HepG2 (cell line): Measurements from ENCODE around the gene ARHGDIG. TPM values are rescaled to one million over a fixed set of nuclear protein-coding genes. Genes with fewer than 3 reads are reported as not detected.

ENCODE experiments used
- ASH2L ChIP-seq: fragments of 300-600, 200-600 bp; sonication (generic); IDR thresholded peaks from 2 replicates; pipeline ENCODE4 v1.7.0; 2017; ENCODE audit warnings: low read depth, mild to moderate bottlenecking, moderate library complexity, mixed read lengths, low read length; ENCODE audit not compliant: insufficient read length
- CREB1 ChIP-seq, 2 experiments: fragments of 450-650 bp in 1 of 2; IDR thresholded peaks; 2 replicates each; pipeline ENCODE4 v1.6.1; 2016 to 2017; ENCODE audit warnings: control low read depth in 1 of 2, mild to moderate bottlenecking in 1 of 2, missing compliant biosample characterization in 1 of 2, missing genetic modification characterization in 1 of 2
- ELF1 ChIP-seq: sonication (generic); formaldehyde crosslinking; IDR thresholded peaks from 2 replicates; pipeline ENCODE4 v1.4.0; 2020; ENCODE audit warnings: missing genetic modification reagents
- GABPA ChIP-seq, 2 experiments: IDR thresholded peaks; 2 replicates each; pipeline ENCODE4 v1.6.1; 2011 to 2016; ENCODE audit warnings: low read depth in 2 of 2, low read length in 1 of 2, missing biosample characterization in 1 of 2, missing genetic modification characterization in 1 of 2
- HES4 ChIP-seq: sonication (generic); formaldehyde crosslinking; IDR thresholded peaks from 2 replicates; pipeline ENCODE4 v1.9.0; 2021; ENCODE audit warnings: mild to moderate bottlenecking, missing genetic modification reagents, borderline replicate concordance
- HIVEP1 ChIP-seq: sonication (generic); formaldehyde crosslinking; IDR thresholded peaks from 2 replicates; pipeline ENCODE4 v1.4.0; 2020; ENCODE audit warnings: mild to moderate bottlenecking, missing genetic modification reagents
- KAT7 ChIP-seq: IDR thresholded peaks from 2 replicates; pipeline ENCODE4 v1.6.1; 2018; ENCODE audit warnings: borderline replicate concordance, missing compliant biosample characterization
- PCBP2 ChIP-seq: fragments of 200-400 bp; formaldehyde crosslinking; optimal IDR thresholded peaks from 2 replicates; pipeline ENCODE3; 2018; ENCODE audit warnings: low read length, low read depth; ENCODE audit not compliant: poor library complexity, severe bottlenecking
- RFX5 ChIP-seq: IDR thresholded peaks from 2 replicates; pipeline ENCODE4 v1.6.1; 2011; ENCODE audit warnings: low read depth, low read length, improper control_type of control experiment
- SP4 ChIP-seq: sonication (generic); formaldehyde crosslinking; IDR thresholded peaks from 2 replicates; pipeline ENCODE4 v1.8.1; 2023; ENCODE audit warnings: mild to moderate bottlenecking, missing genetic modification reagents
- TAF1 ChIP-seq: sonication (generic); formaldehyde crosslinking; IDR thresholded peaks from 2 replicates; pipeline ENCODE4 v1.4.0; 2020; ENCODE audit warnings: missing genetic modification reagents
- XRCC5 ChIP-seq: fragments of 200-400 bp; formaldehyde crosslinking; optimal IDR thresholded peaks from 2 replicates; pipeline ENCODE3; 2017; ENCODE audit warnings: mild to moderate bottlenecking, low read length
- ZKSCAN5 ChIP-seq: sonication (generic); formaldehyde crosslinking; IDR thresholded peaks from 2 replicates; pipeline ENCODE4 v1.5.1; 2020; ENCODE audit warnings: mild to moderate bottlenecking, missing genetic modification reagents
- ZNF205 ChIP-seq: IDR thresholded peaks from 2 replicates; pipeline ENCODE4 v1.6.1; 2018; ENCODE audit warnings: missing biosample characterization, missing genetic modification reagents
- ZNF33B ChIP-seq: sonication (generic); formaldehyde crosslinking; IDR thresholded peaks from 2 replicates; pipeline ENCODE4 v1.5.1; 2020; ENCODE audit warnings: mild to moderate bottlenecking, missing genetic modification reagents
- ZNF543 ChIP-seq: sonication (generic); formaldehyde crosslinking; IDR thresholded peaks from 2 replicates; pipeline ENCODE4 v1.4.0; 2020; ENCODE audit warnings: mild to moderate bottlenecking, missing genetic modification reagents
- ZSCAN20 ChIP-seq: sonication (generic); formaldehyde crosslinking; IDR thresholded peaks from 2 replicates; pipeline ENCODE4 v1.4.0; 2020; ENCODE audit warnings: missing genetic modification reagents, mild to moderate bottlenecking, borderline replicate concordance
- polyA plus RNA-seq, 8 experiments: library from polyadenylated mRNA; depleted of rRNA in 3 of 8; stranded (reverse) in 7 of 8; unstranded in 1 of 8; fragments of >200 nt; fragmentation: Illumina TruSeq in 4 of 8; extraction: Trizol in 4 of 8; gene quantifications; 2 replicates each; pipeline versions ENCODE4 v1.2.1 to v1.2.3, GENCODE V29; 2011 to 2016; ENCODE audit warnings: low read depth in 4 of 8, missing spikeins in 1 of 8, mixed read lengths in 1 of 8; ENCODE audit not compliant: insufficient read depth in 1 of 8
- total RNA-seq, 5 experiments: library from RNA; depleted of rRNA; stranded (reverse); fragments of >200 nt; fragmentation: Illumina TruSeq; extraction: Trizol; gene quantifications; 2 replicates each; pipeline ENCODE4 v1.2.3, GENCODE V29; 2016; ENCODE audit warnings: low read depth in 1 of 5
- TF ChIP-seq, protein P1 (sequence below): sonication (generic); formaldehyde crosslinking; IDR thresholded peaks from 2 replicates; pipeline ENCODE4 v1.8.0; 2022; ENCODE audit warnings: mild to moderate bottlenecking, missing genetic modification reagents, moderate library complexity
- TF ChIP-seq, protein P2 (sequence below): sonication (generic); formaldehyde crosslinking; IDR thresholded peaks from 2 replicates; pipeline ENCODE4 v1.8.0; 2022; ENCODE audit warnings: mild to moderate bottlenecking, missing genetic modification reagents; ENCODE audit not compliant: insufficient replicate concordance
- TF ChIP-seq, protein P3 (sequence below): sonication (generic); formaldehyde crosslinking; IDR thresholded peaks from 2 replicates; pipeline ENCODE4 v1.4.0; 2020; ENCODE audit warnings: missing genetic modification reagents

ARHGDIG gene
- total and polyA plus RNA-seq, 2 of the 13 experiments (the other 11 are each of a cell fraction or from before 2014, with no cell fraction given) = 0.24 to 0.48 TPM

DNA sequence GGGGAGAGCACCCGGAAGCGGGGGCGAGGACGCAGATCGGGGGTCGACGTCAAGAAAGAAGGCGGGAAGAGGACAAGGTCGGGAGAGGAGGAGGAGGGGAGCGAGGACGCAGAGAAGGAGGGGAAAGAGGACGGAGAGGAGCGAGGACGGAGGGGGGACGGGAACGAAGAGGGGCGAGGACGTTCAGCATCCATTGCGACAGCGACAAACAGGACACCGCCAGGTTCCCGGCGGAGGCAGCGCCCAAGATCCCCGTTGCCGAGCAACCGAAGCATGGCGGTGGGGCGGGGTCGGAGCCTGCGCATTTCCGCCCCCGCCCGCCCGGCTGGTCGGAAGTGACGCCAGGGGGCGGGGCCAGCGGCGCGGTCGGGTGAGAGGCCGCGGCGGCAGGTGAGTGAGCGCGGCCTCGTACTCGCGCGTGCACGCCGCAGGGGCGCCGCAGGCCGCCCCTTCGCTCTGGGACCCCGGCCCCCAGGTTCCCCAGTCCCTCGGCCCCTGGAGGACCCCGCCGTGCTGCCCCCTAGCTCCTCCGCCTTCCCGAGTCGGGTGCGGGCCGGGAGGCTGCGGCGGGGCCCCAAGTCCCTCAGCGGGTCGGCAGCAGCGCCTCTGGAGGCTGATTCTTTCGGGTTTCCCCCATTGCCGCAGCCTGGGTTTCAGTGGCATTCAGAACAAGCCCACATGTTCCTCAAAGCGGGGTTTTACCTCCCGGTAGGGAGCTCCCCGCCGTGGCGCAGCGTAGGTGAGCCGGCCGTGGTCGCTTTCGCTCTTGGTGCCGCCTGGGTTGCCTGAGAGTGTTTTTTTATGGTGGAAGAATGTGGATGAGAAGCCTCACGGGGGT lies 45.7 kb upstream of the ARHGDIG start, which contains the start of gene FAM234A (continued):
- TF ChIP-seq ELF1 (CRISPR knock-in tag) (peak; percentile 95), XRCC5 (no peak), HIVEP1 (CRISPR knock-in tag) (peak; percentile 76; the same call in 1 of the 2 replicates), ZNF543 (no peak), TAF1 (CRISPR knock-in tag) (peak; percentile 31; the same call in 1 of the 2 replicates), HES4 (peak; percentile 21; the same call in 1 of the 2 replicates), ASH2L (peak; percentile 75), ZNF33B (CRISPR knock-in tag) (no peak), PCBP2 (no peak), SP4 (CRISPR knock-in tag) (peak; percentile 95), ZSCAN20 (0 out of 2 replicates have a peak, but pooled peaks have one; percentile 71), GABPA (IDR thresholded peaks at IDR 0.05; ENCODE audit: low read depth, low read length) (peak; percentile 92), GABPA (CRISPR knock-in tag; IDR thresholded peaks at IDR 0.05; ENCODE audit: low read depth) (peak; percentile 86), ZKSCAN5 (CRISPR knock-in tag) (no peak), ZNF205 (CRISPR knock-in tag) (no peak), RFX5 (no peak), CREB1 (IDR thresholded peaks at IDR 0.05) (peak; percentile 83), CREB1 (CRISPR knock-in tag; IDR thresholded peaks at IDR 0.05) (peak; percentile 74), KAT7 (no peak)
- TF ChIP-seq, protein P1, sequence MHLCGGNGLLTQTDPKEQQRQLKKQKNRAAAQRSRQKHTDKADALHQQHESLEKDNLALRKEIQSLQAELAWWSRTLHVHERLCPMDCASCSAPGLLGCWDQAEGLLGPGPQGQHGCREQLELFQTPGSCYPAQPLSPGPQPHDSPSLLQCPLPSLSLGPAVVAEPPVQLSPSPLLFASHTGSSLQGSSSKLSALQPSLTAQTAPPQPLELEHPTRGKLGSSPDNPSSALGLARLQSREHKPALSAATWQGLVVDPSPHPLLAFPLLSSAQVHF = peak; percentile 62; the same call in 1 of the 2 replicates
- TF ChIP-seq, protein P2, sequence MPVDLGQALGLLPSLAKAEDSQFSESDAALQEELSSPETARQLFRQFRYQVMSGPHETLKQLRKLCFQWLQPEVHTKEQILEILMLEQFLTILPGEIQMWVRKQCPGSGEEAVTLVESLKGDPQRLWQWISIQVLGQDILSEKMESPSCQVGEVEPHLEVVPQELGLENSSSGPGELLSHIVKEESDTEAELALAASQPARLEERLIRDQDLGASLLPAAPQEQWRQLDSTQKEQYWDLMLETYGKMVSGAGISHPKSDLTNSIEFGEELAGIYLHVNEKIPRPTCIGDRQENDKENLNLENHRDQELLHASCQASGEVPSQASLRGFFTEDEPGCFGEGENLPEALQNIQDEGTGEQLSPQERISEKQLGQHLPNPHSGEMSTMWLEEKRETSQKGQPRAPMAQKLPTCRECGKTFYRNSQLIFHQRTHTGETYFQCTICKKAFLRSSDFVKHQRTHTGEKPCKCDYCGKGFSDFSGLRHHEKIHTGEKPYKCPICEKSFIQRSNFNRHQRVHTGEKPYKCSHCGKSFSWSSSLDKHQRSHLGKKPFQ = no peak
- TF ChIP-seq, protein P3, sequence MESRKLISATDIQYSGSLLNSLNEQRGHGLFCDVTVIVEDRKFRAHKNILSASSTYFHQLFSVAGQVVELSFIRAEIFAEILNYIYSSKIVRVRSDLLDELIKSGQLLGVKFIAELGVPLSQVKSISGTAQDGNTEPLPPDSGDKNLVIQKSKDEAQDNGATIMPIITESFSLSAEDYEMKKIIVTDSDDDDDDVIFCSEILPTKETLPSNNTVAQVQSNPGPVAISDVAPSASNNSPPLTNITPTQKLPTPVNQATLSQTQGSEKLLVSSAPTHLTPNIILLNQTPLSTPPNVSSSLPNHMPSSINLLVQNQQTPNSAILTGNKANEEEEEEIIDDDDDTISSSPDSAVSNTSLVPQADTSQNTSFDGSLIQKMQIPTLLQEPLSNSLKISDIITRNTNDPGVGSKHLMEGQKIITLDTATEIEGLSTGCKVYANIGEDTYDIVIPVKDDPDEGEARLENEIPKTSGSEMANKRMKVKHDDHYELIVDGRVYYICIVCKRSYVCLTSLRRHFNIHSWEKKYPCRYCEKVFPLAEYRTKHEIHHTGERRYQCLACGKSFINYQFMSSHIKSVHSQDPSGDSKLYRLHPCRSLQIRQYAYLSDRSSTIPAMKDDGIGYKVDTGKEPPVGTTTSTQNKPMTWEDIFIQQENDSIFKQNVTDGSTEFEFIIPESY (CRISPR knock-in tag) = 0 out of 2 replicates have a peak, but pooled peaks have one; percentile 10
